ENCODE measurements around the gene TMCC2. TPM values are rescaled to one million over a fixed set of nuclear protein-coding genes. Genes with fewer than 3 reads are reported as not detected.
A peak's percentile ranks its signal among the peaks of the same experiment; 100 is the strongest.

TMCC2 gene
- total and polyA plus RNA-seq, 12 donors, result 0.62 to 2.6 (median 1.8) TPM

- peaks cover 0 to 54% (median 21%) of the 10 kb centered on the region in 9 donors for H3K4me1 ChIP-seq
Observed at GRCh38 chr1:205310976-205311704, 83.4 kb downstream of the TMCC2 start.

GRCh38 chr1:205312866-205313562, 85.3 kb downstream of the TMCC2 start:
- ATAC-seq (no peak), DNase-seq (no peak)
- Histone ChIP-seq H3K27me3 (no peaks in the 10 kb centered on the region), H3K27ac (peak overlapping the region; percentile 20 to 96 (median 74)), H3K9me3 (no peaks in the 10 kb centered on the region), H3K4me3 (peak overlapping the region in 4 of 10 donors; percentile 28 to 33 (median 32)), H3K4me1 (peaks cover 17 to 72% (median 39%) of the 10 kb centered on the region in 9 donors), H3K36me3 (peaks cover 0 to 37% (median 0%) of the 10 kb centered on the region in 9 donors)
- 60 to 65% methylated on average over 10 of the region's 10 CpGs for WGBS, 2 donors
- TF ChIP-seq CTCF (IDR thresholded peaks at IDR 0.05), result no peak
- intact Hi-C loops (cut with DNase I), result no loop called here

More at GRCh38 chr1:205310976-205311704, 83.4 kb downstream of the TMCC2 start:
- intact Hi-C loops (cut with DNase I), result no loop called here
- H3K36me3 ChIP-seq, result peaks cover 0 to 56% (median 0%) of the 10 kb centered on the region in 9 donors
- DNase-seq (no peak), ATAC-seq (no peak)
- H3K4me3 ChIP-seq, result no peak overlapping the region
- no peaks in the 10 kb centered on the region for H3K9me3 ChIP-seq
- 93 to 95% methylated on average over 8 of the region's 8 CpGs for WGBS, 2 donors
- no peak for TF ChIP-seq CTCF (IDR thresholded peaks at IDR 0.05)
- H3K27ac ChIP-seq, result peak overlapping the region in 2 of 10 donors; percentile 16 to 96
- no peaks in the 10 kb centered on the region for H3K27me3 ChIP-seq

- H3K9me3 ChIP-seq, result no peaks in the 10 kb centered on the region
- peak overlapping the region; percentile 20 to 96 (median 74) for H3K27ac ChIP-seq
- DNase-seq, result peak; percentile 49 to 56
- peaks cover 0 to 30% (median 0%) of the 10 kb centered on the region in 9 donors for H3K36me3 ChIP-seq
- no peaks in the 10 kb centered on the region for H3K27me3 ChIP-seq
- ATAC-seq, result peak; percentile 61 to 84 (median 72)
- H3K4me3 ChIP-seq, result peak overlapping the region in 5 of 10 donors; percentile 8 to 33 (median 31)
- WGBS, 2 donors, result 36 to 47% methylated on average over 21 of the region's 21 CpGs
- intact Hi-C loops (cut with DNase I), result no loop called here
- H3K4me1 ChIP-seq, result peaks cover 19 to 80% (median 46%) of the 10 kb centered on the region in 9 donors
- no peak for TF ChIP-seq CTCF (IDR thresholded peaks at IDR 0.05)
Observed at GRCh38 chr1:205313563-205314308, 86.0 kb downstream of the TMCC2 start.

All from heart right ventricle (tissue), 16 donors.